Mesodermal cell (in vitro differentiated cells): ENCODE results near the gene OTUD3.

Source experiments
- H3K27ac ChIP-seq: 2 replicates; pipeline ENCODE4 v1.7.0; 2013; ENCODE audit warnings: mild to moderate bottlenecking, low read depth, low read length, moderate library complexity; ENCODE audit not compliant: severe bottlenecking
- H3K36me3 ChIP-seq: 2 replicates; pipeline ENCODE4 v1.7.1; 2013; ENCODE audit warnings: mild to moderate bottlenecking, low read length, moderate library complexity; ENCODE audit not compliant: control insufficient read depth, insufficient read depth
- H3K4me1 ChIP-seq: one replicate; pipeline ENCODE4 v1.7.1; 2013; ENCODE audit warnings: mild to moderate bottlenecking, low read length; ENCODE audit not compliant: insufficient read depth, control insufficient read depth, poor library complexity, severe bottlenecking
- H3K4me3 ChIP-seq: 2 replicates; pipeline ENCODE4 v1.7.0; 2013; ENCODE audit warnings: low read length, control low read depth, mild to moderate bottlenecking; ENCODE audit not compliant: insufficient read depth, poor library complexity, severe bottlenecking; ENCODE audit errors: extremely low read depth
- H3K9me3 ChIP-seq: 2 replicates; pipeline ENCODE4 v1.7.1; 2013; ENCODE audit warnings: mild to moderate bottlenecking, low read length, moderate library complexity; ENCODE audit not compliant: control insufficient read depth
- WGBS, 2 experiments: methylation state at CpG; one replicate each; pipeline ENCODE4 v1.1.5; 2013; ENCODE audit warnings: missing lambda C conversion rate in 2 of 2; ENCODE audit not compliant: insufficient coverage in 2 of 2; 5-methylcytosine and 5-hydroxymethylcytosine counted together

OTUD3 gene

DNA sequence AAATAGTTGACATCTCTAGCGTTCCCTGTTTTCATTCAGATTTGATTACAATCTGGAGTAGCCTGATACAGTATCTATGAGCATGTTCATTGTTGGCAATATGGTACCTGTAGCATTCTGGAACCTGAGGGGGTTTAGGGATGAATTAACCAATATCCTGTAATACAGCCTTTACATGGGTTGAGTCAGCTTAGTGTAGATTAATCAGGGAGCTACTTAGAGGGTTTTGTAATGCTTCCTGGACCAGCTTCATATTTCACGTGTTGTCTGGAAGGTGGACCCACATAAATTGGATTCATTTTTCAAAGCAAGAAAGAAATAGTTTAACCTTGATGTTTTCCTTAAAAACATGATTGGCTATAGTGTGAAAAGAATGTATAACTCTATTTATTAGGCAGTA lies 3.6 kb downstream of the OTUD3 start:
- Histone ChIP-seq H3K4me1 (peaks cover 25% of the 10 kb centered on the region), H3K27ac (no peak overlapping the region), H3K4me3 (peak overlapping the region; percentile 85), H3K36me3 (peaks cover 59% of the 10 kb centered on the region), H3K9me3 (no peaks in the 10 kb centered on the region)
- WGBS, 2 experiments = 100% methylated on average over 1 of the region's 2 CpGs; no CpG with 5 or more reads in 1 of the 2 experiments

DNA sequence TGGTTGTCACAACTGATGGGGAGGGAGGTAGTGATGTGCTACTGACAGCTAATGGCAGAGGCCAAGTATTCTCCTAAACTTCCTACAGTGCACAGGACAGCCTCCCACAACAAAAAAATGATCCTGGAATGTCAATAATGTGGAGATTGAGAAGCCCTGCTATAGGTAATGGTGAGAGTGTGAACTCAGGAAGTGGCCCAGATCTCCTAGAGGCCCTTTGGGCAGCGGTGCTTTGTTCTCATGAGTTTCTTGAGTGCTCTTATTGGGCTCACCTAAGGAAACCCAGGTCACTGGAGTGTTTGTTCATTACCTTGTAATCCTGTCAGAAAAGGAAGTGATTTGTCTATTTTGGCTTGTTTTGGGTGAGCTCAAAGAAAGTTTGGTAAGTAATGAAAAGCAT lies 5.9 kb downstream of the OTUD3 start:
- Histone ChIP-seq H3K36me3 (peaks cover 81% of the 10 kb centered on the region), H3K27ac (no peak overlapping the region), H3K4me1 (peaks cover 30% of the 10 kb centered on the region), H3K9me3 (no peaks in the 10 kb centered on the region), H3K4me3 (no peak overlapping the region)
- WGBS, 2 experiments = 100% methylated on average over 1 of the region's 1 CpG

DNA sequence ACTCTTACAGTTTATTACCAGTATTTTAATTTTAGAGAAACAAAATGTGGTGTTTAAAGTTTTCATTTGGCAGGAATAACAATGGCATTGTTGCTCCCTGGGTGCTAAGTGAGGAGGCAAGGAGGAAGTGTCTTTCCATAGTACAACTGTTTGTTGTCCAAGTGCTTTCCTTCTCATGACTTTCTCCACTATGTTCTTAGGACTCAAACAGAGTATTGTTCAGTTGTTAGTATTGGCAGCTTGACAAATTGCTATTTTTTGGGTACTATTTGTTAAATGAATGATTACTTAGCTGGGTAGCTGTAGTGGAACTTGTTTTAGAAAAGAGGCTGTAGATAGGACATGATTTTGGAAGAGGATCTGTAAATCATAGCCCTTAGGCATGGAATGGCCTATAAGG lies 7.5 kb downstream of the OTUD3 start:
- Histone ChIP-seq H3K27ac (no peak overlapping the region), H3K9me3 (no peaks in the 10 kb centered on the region), H3K4me3 (no peak overlapping the region), H3K36me3 (peaks cover 85% of the 10 kb centered on the region), H3K4me1 (peaks cover 20% of the 10 kb centered on the region)

DNA sequence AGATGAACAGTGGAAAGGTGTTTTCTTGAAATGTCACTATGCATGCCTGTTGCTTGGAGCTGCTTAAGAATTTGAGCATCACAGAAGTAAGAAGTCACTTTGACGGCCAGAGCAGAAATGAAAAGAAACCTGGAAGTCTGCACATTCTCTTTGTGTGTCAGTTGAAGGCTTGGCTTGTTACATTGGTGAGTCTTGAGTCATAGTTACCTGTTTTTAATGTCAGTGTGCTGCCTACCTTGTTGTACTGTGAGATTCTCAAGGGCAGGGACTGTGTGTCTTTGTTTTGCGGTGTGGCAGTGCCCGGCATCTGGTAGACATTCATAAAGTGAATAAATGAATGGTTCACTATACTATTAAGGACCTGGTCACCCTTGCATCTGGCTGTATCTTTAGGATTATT lies 9.9 kb downstream of the OTUD3 start:
- H3K36me3 ChIP-seq = peaks cover 88% of the 10 kb centered on the region
- WGBS, 2 experiments = 80 to 95% methylated on average over 1 to 2 of the region's 3 CpGs

DNA sequence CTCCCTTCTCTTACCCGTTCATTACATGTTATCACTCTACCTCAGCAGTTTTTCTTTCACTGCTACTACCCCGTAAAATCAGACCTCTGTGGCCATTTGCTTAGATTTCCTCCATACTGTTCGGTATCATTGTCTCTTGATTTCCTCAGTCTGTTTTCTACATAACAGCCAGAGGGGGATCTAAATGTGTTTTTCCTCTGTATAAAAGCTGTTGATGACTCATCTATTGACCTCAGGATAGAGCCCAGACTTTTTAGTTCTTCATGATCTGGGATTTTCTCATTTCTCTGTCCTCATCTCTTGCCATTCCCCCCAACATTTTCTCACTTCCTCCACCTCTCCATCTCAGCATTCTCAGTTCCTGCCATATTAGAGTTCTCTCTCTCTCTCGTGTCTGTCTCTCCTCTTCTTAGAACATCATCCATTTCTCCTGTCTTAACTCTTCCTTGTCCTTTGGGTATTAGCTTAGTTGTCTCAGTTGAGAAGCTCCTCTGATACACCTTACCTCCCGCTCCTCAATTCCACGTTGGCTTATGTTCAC lies 10.5 kb downstream of the OTUD3 start:
- H3K36me3 ChIP-seq = peaks cover 88% of the 10 kb centered on the region
- no peak overlapping the region for H3K27ac ChIP-seq
- H3K9me3 ChIP-seq = no peaks in the 10 kb centered on the region
- H3K4me3 ChIP-seq = no peak overlapping the region
- 89 to 100% methylated on average over 1 to 5 of the region's 6 CpGs for WGBS, 2 experiments
- H3K4me1 ChIP-seq = peaks cover 20% of the 10 kb centered on the region

More for the DNA sequence above, 9.9 kb downstream of the OTUD3 start:
- Histone ChIP-seq H3K9me3 (no peaks in the 10 kb centered on the region), H3K4me3 (no peak overlapping the region), H3K4me1 (peaks cover 20% of the 10 kb centered on the region), H3K27ac (no peak overlapping the region)

DNA sequence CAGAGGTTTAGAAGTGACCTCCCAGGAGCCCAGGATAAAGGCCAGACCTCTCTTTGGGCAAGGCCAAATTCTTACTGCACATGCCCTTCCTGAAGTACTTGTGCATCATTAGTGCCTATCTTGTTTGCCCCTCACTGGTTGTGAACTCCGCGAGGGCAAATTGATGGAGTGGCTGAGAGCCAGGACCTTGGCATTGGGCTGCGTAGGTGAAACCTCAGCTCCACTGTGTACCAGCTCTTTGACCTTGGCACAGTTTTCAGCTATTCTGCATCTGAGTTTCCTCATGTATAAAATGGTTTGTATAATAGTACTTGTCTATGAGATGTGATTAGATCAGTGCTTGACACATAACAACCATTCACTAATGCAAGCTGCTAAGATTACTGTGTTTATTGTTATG lies 11.5 kb downstream of the OTUD3 start:
- H3K9me3 ChIP-seq = no peaks in the 10 kb centered on the region
- H3K4me1 ChIP-seq = peaks cover 20% of the 10 kb centered on the region
- no peak overlapping the region for H3K4me3 ChIP-seq
- H3K27ac ChIP-seq = no peak overlapping the region
- peaks cover 92% of the 10 kb centered on the region for H3K36me3 ChIP-seq
- WGBS, 2 experiments = 87 to 96% methylated on average over 3 of the region's 3 CpGs

DNA sequence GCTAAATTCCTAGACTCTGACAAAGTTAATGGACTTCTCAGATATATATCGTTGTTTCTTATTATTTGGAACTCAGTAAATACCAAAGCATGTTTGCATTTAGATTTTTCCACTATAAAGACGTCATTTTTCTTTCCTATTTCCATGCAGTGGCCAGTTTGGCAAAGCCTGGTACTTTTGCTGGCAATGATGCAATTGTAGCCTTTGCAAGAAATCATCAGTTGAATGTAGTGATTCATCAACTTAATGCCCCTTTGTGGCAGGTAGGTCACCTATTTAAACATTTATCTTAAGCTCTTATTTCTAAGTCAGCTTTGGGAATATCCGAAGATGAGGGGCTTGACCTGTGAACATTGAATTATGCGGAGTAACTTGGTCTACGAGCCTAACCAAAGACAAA lies 12.0 kb downstream of the OTUD3 start:
- H3K36me3 ChIP-seq = peaks cover 97% of the 10 kb centered on the region
- H3K4me3 ChIP-seq = no peak overlapping the region
- no peak overlapping the region for H3K27ac ChIP-seq
- peaks cover 16% of the 10 kb centered on the region for H3K4me1 ChIP-seq
- no peaks in the 10 kb centered on the region for H3K9me3 ChIP-seq
- WGBS, 2 experiments = 90 to 95% methylated on average over 2 to 3 of the region's 5 CpGs

DNA sequence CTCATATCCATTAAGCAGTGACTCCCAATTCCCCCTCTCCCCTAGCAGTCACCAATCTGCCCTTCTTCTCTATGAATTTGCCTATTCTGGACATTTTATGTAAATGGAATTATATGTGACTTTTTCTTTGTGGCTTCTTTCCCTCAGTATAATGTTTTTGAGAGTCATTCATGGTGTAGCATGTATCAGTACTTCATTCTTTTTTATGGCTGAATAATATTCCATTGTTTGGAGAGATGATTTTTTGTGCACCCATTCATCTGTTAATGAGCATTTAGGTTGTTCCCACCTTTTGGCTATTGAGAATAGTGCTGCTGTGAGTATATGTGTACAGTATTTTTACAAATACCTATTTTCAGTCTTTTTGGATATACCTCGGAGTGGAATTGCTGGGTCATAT lies 19.5 kb downstream of the OTUD3 start:
- peaks cover 98% of the 10 kb centered on the region for H3K36me3 ChIP-seq
- WGBS, 2 experiments = 88 to 100% methylated on average over 1 of the region's 1 CpG
- no peak overlapping the region for H3K27ac ChIP-seq
- H3K4me1 ChIP-seq = no peaks in the 10 kb centered on the region
- H3K4me3 ChIP-seq = no peak overlapping the region
- H3K9me3 ChIP-seq = no peaks in the 10 kb centered on the region

DNA sequence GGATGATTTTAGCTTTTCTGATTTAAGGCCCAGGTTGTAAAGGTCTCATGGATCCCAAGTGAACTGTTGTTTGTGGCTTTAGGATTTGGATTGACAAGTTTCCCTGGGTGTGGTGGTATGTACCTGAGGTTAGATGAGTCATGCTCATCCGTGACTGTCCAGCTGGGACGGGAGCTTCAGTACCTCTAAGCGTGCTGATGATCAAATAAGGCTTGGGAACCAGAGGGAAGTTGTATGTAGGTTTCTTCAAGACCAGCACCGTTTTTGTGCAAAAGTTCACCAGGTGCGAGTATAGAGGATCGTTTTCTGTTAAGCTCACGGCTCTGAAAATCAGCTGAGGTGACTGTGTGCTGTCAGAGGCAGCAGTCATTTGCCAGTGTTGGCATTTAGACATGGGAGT lies 21.4 kb downstream of the OTUD3 start:
- Histone ChIP-seq H3K27ac (no peak overlapping the region), H3K36me3 (peaks cover 98% of the 10 kb centered on the region), H3K4me1 (peaks cover 14% of the 10 kb centered on the region), H3K9me3 (no peaks in the 10 kb centered on the region), H3K4me3 (no peak overlapping the region)
- WGBS, 2 experiments = 96 to 100% methylated on average over 4 to 7 of the region's 7 CpGs

DNA sequence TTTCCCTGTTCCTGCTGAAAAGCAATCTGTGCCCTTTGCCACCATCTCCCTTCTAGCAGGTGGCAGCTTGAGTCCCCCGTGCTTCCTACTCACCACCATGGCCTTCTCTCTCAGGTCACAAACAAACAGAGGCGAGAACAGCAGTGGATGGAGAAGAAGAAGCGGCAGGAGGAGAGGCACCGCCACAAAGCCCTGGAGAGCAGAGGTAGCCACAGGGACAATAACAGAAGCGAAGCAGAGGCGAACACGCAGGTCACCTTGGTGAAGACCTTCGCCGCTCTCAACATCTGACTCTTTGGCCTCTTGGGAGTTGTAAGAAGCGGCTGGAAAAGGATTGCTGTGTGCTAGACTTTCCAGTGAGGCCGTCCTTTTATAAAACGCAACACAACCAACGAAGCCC lies 25.3 kb downstream of the OTUD3 start:
- no peaks in the 10 kb centered on the region for H3K9me3 ChIP-seq
- H3K27ac ChIP-seq = no peak overlapping the region
- peaks cover 98% of the 10 kb centered on the region for H3K36me3 ChIP-seq
- H3K4me1 ChIP-seq = peaks cover 38% of the 10 kb centered on the region
- no peak overlapping the region for H3K4me3 ChIP-seq
- WGBS, 2 experiments = 100% methylated on average over 9 to 10 of the region's 13 CpGs

DNA sequence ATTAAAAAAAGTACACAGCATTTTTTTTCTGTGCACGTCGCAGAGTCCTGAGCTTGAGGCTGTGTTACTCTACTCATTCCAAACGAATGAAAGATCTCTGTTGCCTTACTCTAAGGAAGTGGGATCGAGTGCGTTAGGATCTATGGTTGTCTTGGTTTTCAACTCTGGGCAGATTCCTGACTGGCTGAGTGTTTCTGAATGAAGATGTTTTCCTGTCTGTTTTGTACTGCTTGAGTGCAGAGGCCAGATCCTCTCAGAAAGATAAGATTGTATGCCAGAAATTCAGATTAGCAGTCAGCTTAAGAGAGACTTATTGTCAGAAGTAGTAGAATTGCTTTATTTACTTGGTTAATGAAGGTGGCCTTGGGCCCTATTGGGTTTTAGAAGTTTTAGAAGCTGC lies 27.2 kb downstream of the OTUD3 start:
- no peak overlapping the region for H3K4me3 ChIP-seq
- H3K36me3 ChIP-seq = peaks cover 99% of the 10 kb centered on the region
- peak overlapping the region; percentile 51 for H3K27ac ChIP-seq
- 93% methylated on average over 4 of the region's 5 CpGs; no CpG with 5 or more reads in 1 of the 2 experiments for WGBS, 2 experiments
- peaks cover 38% of the 10 kb centered on the region for H3K4me1 ChIP-seq
- no peaks in the 10 kb centered on the region for H3K9me3 ChIP-seq
